Measurements from ENCODE around the gene PGAP3. TPM values are rescaled to one million over a fixed set of nuclear protein-coding genes. Genes with fewer than 3 reads are reported as not detected.

Gene PGAP3
- polyA plus RNA-seq, 3 donors = 8.3 to 19.3 (median 9.2) TPM

- H3K4me3 Mint-ChIP-seq = peak overlapping the region in 1 of 2 donors; percentile 41
- Histone ChIP-seq H3K9ac (ENCODE audit: insufficient read depth, low read length, poor library complexity, severe bottlenecking) (no peak overlapping the region), H3K4me1 (ENCODE audit: control insufficient read depth in 1 of 2, insufficient read depth in 2 of 2, low read length in 2 of 2) (peaks cover 16 to 17% of the 10 kb centered on the region in 2 donors), H3K4me2 (replicated peaks; ENCODE audit: extremely low read depth, low read length, poor library complexity, severe bottlenecking) (no peak overlapping the region), H3K36me3 (replicated peaks in 1 of 2; ENCODE audit: control insufficient read depth in 1 of 2, insufficient read depth in 2 of 2, low read length in 2 of 2) (peaks cover 54 to 59% of the 10 kb centered on the region in 2 donors), H3K79me2 (ENCODE audit: insufficient read depth, low read length) (no peaks in the 10 kb centered on the region), H3K27me3 (ENCODE audit: control insufficient read depth in 2 of 2, insufficient read depth in 2 of 2, low read length in 2 of 2) (peaks cover 0 to 8% of the 10 kb centered on the region in 2 donors), H4K20me1 (ENCODE audit: insufficient read depth, low read length) (peaks cover 36% of the 10 kb centered on the region), H3K4me3 (replicated peaks in 1 of 3; ENCODE audit: low read depth in 2 of 3, low read length in 3 of 3) (no peak overlapping the region), H3K9me3 (replicated peaks in 1 of 2; ENCODE audit: control insufficient read depth in 1 of 2, insufficient read depth in 1 of 2, low read length in 2 of 2) (no peaks in the 10 kb centered on the region), H3K27ac (ENCODE audit: low read depth in 1 of 2, low read length in 2 of 2) (no peak overlapping the region), H2AFZ (ENCODE audit: insufficient read depth, low read depth, low read length, poor library complexity, severe bottlenecking) (no peak overlapping the region)
- DNase-seq = no peak
- H3K27me3 Mint-ChIP-seq (ENCODE audit: low read depth in 3 of 3) = peaks cover 10 to 20% (median 15%) of the 10 kb centered on the region in 3 donors
- no peak for TF ChIP-seq CTCF (IDR thresholded peaks at IDR 0.05)
- H3K9me3 Mint-ChIP-seq = peaks cover 0 to 3% (median 0%) of the 10 kb centered on the region in 7 donors
- H3K4me1 Mint-ChIP-seq = peaks cover 15% of the 10 kb centered on the region
- H3K36me3 Mint-ChIP-seq = peaks cover 44 to 66% of the 10 kb centered on the region in 2 donors
- peak overlapping the region in 1 of 7 donors; percentile 24 for H3K27ac Mint-ChIP-seq
- WGBS (ENCODE audit: insufficient coverage) = 92% methylated on average over 22 of the region's 35 CpGs
- intact Hi-C loops (cut with micrococcal nuclease) = no loop called here
These were observed 27.2 kb downstream of the PGAP3 start for GRCh38 chr17:39660397-39661385.

DNA sequence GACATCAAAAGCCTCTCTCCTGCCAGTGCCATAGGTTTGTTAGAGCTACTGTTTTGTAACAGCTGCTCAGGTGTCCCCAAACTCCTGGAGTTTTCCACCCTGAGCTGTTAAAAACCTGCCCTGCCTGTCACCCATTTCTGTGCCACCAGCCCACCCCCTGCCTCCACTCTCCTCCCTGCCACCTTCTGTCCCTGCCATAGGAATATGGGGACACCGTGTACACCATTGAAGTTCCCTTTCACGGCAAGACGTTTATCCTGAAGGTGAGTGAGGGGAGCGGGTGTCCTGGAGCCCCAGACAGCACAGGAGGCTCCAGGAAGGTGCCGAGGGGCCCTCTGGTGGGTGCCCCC lies 27.9 kb downstream of the PGAP3 start:
- Histone ChIP-seq H4K20me1 (ENCODE audit: insufficient read depth, low read length) (peaks cover 41% of the 10 kb centered on the region), H3K4me1 (ENCODE audit: control insufficient read depth in 1 of 2, insufficient read depth in 2 of 2, low read length in 2 of 2) (peaks cover 16 to 17% of the 10 kb centered on the region in 2 donors), H3K4me2 (replicated peaks; ENCODE audit: extremely low read depth, low read length, poor library complexity, severe bottlenecking) (peak overlapping the region; percentile 14), H3K27me3 (ENCODE audit: control insufficient read depth in 2 of 2, insufficient read depth in 2 of 2, low read length in 2 of 2) (peaks cover 0 to 1% of the 10 kb centered on the region in 2 donors), H3K9ac (ENCODE audit: insufficient read depth, low read length, poor library complexity, severe bottlenecking) (no peak overlapping the region), H3K9me3 (replicated peaks in 1 of 2; ENCODE audit: control insufficient read depth in 1 of 2, insufficient read depth in 1 of 2, low read length in 2 of 2) (no peaks in the 10 kb centered on the region), H3K36me3 (replicated peaks in 1 of 2; ENCODE audit: control insufficient read depth in 1 of 2, insufficient read depth in 2 of 2, low read length in 2 of 2) (peaks cover 54 to 66% of the 10 kb centered on the region in 2 donors), H3K27ac (ENCODE audit: low read depth in 1 of 2, low read length in 2 of 2) (peak overlapping the region; percentile 52 to 68), H3K79me2 (ENCODE audit: insufficient read depth, low read length) (no peaks in the 10 kb centered on the region), H2AFZ (ENCODE audit: insufficient read depth, low read depth, low read length, poor library complexity, severe bottlenecking) (no peak overlapping the region), H3K4me3 (replicated peaks in 1 of 3; ENCODE audit: low read depth in 2 of 3, low read length in 3 of 3) (no peak overlapping the region)
- DNase-seq = no peak
- Mint-ChIP-seq H3K9me3 (no peaks in the 10 kb centered on the region), H3K27ac (peak overlapping the region in 4 of 7 donors; percentile 19 to 80 (median 69)), H3K27me3 (ENCODE audit: low read depth in 3 of 3) (peaks cover 4 to 13% (median 9%) of the 10 kb centered on the region in 3 donors), H3K4me3 (no peak overlapping the region), H3K4me1 (peaks cover 15% of the 10 kb centered on the region), H3K36me3 (peaks cover 51 to 73% of the 10 kb centered on the region in 2 donors)
- intact Hi-C loops (cut with micrococcal nuclease) = no loop called here
- 50% methylated on average over 4 of the region's 5 CpGs for WGBS (ENCODE audit: insufficient coverage)
- no peak for TF ChIP-seq CTCF (IDR thresholded peaks at IDR 0.05)

Data from CD14-positive monocyte (primary cell).